NCI-H1436 (cell line): Measurements from ENCODE around the gene ERVK3-1.
"Not testable (repeated sequence)": the region's sequence is repeated elsewhere in the genome, so short reads cannot be mapped to it uniquely, and the experiment has no call there.

ENCODE experiments used
- DNase-seq: peaks from one replicate; lab custom pipeline; 2025; lab: John Stamatoyannopoulos, UW

Gene ERVK3-1

GRCh38 chr19:58305065-58305931 lies at the start of gene ERVK3-1:
ERVK3-1 (plus strand) TSS chr19:58305377; CDS start chr19:58312169, 6,792 bp downstream.
- DNase-seq = peak; percentile 94

- DNase-seq = not testable (repeated sequence)
These were observed 46.9 kb upstream of the ERVK3-1 start for GRCh38 chr19:58258259-58258658.

GRCh38 chr19:58261600-58261967 lies 43.6 kb upstream of the ERVK3-1 start:
- no peak for DNase-seq

GRCh38 chr19:58261968-58262921 lies 42.9 kb upstream of the ERVK3-1 start:
- DNase-seq = no peak

GRCh38 chr19:58262922-58263296 lies 42.3 kb upstream of the ERVK3-1 start:
- DNase-seq = no peak

- no peak for DNase-seq
These were observed 40.1 kb upstream of the ERVK3-1 start for GRCh38 chr19:58265100-58265499.

- DNase-seq = no peak
These were observed 36.8 kb upstream of the ERVK3-1 start for GRCh38 chr19:58268344-58268743.

GRCh38 chr19:58274771-58275201 lies 30.4 kb upstream of the ERVK3-1 start:
- DNase-seq = no peak

- no peak for DNase-seq
These were observed 29.6 kb upstream of the ERVK3-1 start for GRCh38 chr19:58275564-58275963.

GRCh38 chr19:58277197-58277596 lies 28.0 kb upstream of the ERVK3-1 start:
- DNase-seq = no peak

GRCh38 chr19:58277748-58278540 lies 27.2 kb upstream of the ERVK3-1 start:
- DNase-seq = no peak

GRCh38 chr19:58278541-58279041 lies 26.6 kb upstream of the ERVK3-1 start, which contains the start of gene ZNF8:
ZNF8 (plus strand) TSS chr19:58278955; CDS start chr19:58279082, 127 bp downstream.
- DNase-seq = peak; percentile 100

GRCh38 chr19:58279042-58279924 lies 25.9 kb upstream of the ERVK3-1 start:
- DNase-seq = peak; percentile 59

GRCh38 chr19:58279925-58280316 lies 25.3 kb upstream of the ERVK3-1 start:
- DNase-seq = no peak

GRCh38 chr19:58284199-58284598 lies 21.0 kb upstream of the ERVK3-1 start:
- no peak for DNase-seq

- no peak for DNase-seq
These were observed 13.2 kb upstream of the ERVK3-1 start for GRCh38 chr19:58291943-58292342.

GRCh38 chr19:58294743-58295374 lies 10.3 kb upstream of the ERVK3-1 start:
- DNase-seq = no peak

- no peak for DNase-seq
These were observed 9.1 kb upstream of the ERVK3-1 start for GRCh38 chr19:58296104-58296503.

- DNase-seq = no peak
These were observed 4.6 kb upstream of the ERVK3-1 start for GRCh38 chr19:58300620-58301019.

GRCh38 chr19:58304255-58304654 lies 922 bp upstream of the ERVK3-1 start:
- no peak for DNase-seq
